22Rv1 (cell line): ENCODE measurements around the gene TBC1D22B.

ENCODE experiments used
- CTCF ChIP-seq: fragments of 450-650 bp; IDR thresholded peaks from 2 replicates; pipeline ENCODE4 v1.5.1; 2017; ENCODE audit warnings: mild to moderate bottlenecking
- ZFX ChIP-seq: fragments of 450-650 bp; IDR thresholded peaks from 2 replicates; pipeline ENCODE4 v1.6.1; 2017; ENCODE audit warnings: antibody characterized with exemption, borderline replicate concordance

- no peak for TF ChIP-seq CTCF
- no peak for TF ChIP-seq ZFX
Measured at GRCh38 chr6:37260444-37260843, 2.9 kb downstream of the TBC1D22B start.
